Suprapubic skin (tissue), 4 donors: Measurements from ENCODE around the gene C1orf21. TPM values are rescaled to one million over a fixed set of nuclear protein-coding genes. Genes with fewer than 3 reads are reported as not detected.

Experiments used
- DNase-seq, 2 donors: peaks; one replicate each; pipeline ENCODE4 v3.0.0-alpha.2; 2019; ENCODE audit warnings: low spot score in 2 of 2
- H3K27ac ChIP-seq: fragments of 200-600 bp; sonication (generic); one replicate; pipeline ENCODE4 v1.5.1; 2019
- H3K27me3 ChIP-seq: fragments of 200-600 bp; sonication (generic); one replicate; pipeline ENCODE4 v1.5.1; 2019
- H3K36me3 ChIP-seq: fragments of 200-600 bp; sonication (generic); one replicate; pipeline ENCODE4 v1.5.1; 2019
- H3K4me1 ChIP-seq: fragments of 200-600 bp; sonication (generic); one replicate; pipeline ENCODE4 v1.5.1; 2019
- H3K4me3 ChIP-seq: fragments of 200-600 bp; sonication (generic); one replicate; pipeline ENCODE4 v1.5.1; 2019; ENCODE audit warnings: mild to moderate bottlenecking
- H3K9me3 ChIP-seq: fragments of 200-600 bp; sonication (generic); one replicate; pipeline ENCODE4 v1.5.1; 2019
- CTCF ChIP-seq, 2 donors: fragments of 200-600 bp in 1 of 2; fragments of 450-650 bp in 1 of 2; sonication (generic) in 1 of 2; IDR thresholded peaks; one replicate each; pipeline ENCODE4 v1.5.1; 2016 to 2019; ENCODE audit warnings: antibody characterized with exemption in 2 of 2, mild to moderate bottlenecking in 1 of 2, moderate library complexity in 1 of 2
- EP300 ChIP-seq: sonication (generic); formaldehyde crosslinking; IDR thresholded peaks from one replicate; pipeline ENCODE4 v1.6.1; 2017; ENCODE audit warnings: antibody characterized with exemption
- POLR2A ChIP-seq, 2 donors: fragments of 450-650 bp; IDR thresholded peaks; one replicate each; pipeline ENCODE4 v1.6.1; 2017; ENCODE audit warnings: antibody characterized with exemption in 2 of 2, mild to moderate bottlenecking in 2 of 2, moderate library complexity in 2 of 2
- POLR2AphosphoS5 ChIP-seq, 3 donors: sonication (generic); formaldehyde crosslinking; IDR thresholded peaks; one replicate each; pipeline ENCODE4 v1.6.1; 2017; ENCODE audit warnings: antibody characterized with exemption in 3 of 3
- WGBS: methylation state at CpG from one replicate; pipeline ENCODE4 v1.1.5; 2018; 5-methylcytosine and 5-hydroxymethylcytosine counted together
- total RNA-seq, 4 donors: library from RNA; depleted of rRNA; stranded (reverse); fragments of >200 nt; gene quantifications; one replicate each; pipeline ENCODE4 v1.1.0, GENCODE V29; 2016

Gene C1orf21
- total RNA-seq, 4 donors from 2014 or later = 73.0 to 95.7 (median 79.2) TPM

- no peaks in the 10 kb centered on the region for H3K9me3 ChIP-seq
- no peak for DNase-seq
- no peak overlapping the region for H3K27ac ChIP-seq
- no peak overlapping the region for H3K4me3 ChIP-seq
- peaks cover 24% of the 10 kb centered on the region for H3K4me1 ChIP-seq
- 85% methylated on average over 1 of the region's 1 CpG for WGBS
- H3K36me3 ChIP-seq = no peaks in the 10 kb centered on the region
- H3K27me3 ChIP-seq = no peaks in the 10 kb centered on the region
- TF ChIP-seq CTCF (IDR thresholded peaks at IDR 0.05) (no peak), POLR2A (IDR thresholded peaks at IDR 0.05) (no peak)
These were observed 247.5 kb downstream of the C1orf21 start for GRCh38 chr1:184634296-184634695.

DNA sequence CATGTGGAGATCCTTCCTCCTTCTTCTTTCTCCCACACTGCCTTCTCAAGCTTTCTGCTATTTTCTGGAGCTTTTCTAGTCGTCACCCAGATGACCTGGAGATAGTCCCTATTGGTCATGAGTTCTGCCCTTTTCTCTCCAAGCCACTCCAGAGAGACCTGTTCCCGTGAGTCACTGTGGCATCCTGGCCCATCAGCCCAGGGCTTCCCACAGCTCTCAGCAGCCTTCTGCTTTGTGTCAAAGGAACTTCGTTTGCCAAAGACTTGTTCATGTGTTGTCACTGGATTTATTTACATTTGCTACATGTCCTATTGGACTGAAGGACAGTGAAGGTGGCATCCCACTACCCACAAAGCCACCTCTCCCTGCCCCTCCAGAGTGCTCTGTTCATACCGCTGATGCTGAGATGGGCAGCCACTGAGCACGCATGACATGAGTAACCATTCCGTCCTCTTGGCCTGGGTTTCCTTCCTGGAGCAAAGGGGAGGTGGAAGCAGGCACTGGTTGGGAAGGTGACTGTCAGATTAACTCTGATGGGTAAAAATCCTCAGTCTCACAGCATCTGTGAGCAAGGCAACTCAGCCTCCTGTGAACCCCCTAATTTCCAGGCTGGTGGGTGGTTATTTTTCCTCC, 248.6 kb downstream of the C1orf21 start:
- Histone ChIP-seq H3K4me3 (no peak overlapping the region), H3K9me3 (no peaks in the 10 kb centered on the region), H3K4me1 (peaks cover 17% of the 10 kb centered on the region), H3K27me3 (no peaks in the 10 kb centered on the region), H3K27ac (peak overlapping the region; percentile 22), H3K36me3 (no peaks in the 10 kb centered on the region)
- 59% methylated on average over 6 of the region's 6 CpGs for WGBS
- no peak for DNase-seq
- TF ChIP-seq CTCF (IDR thresholded peaks at IDR 0.05) (no peak), EP300 (no peak), POLR2A (IDR thresholded peaks at IDR 0.05) (no peak), POLR2AphosphoS5 (IDR thresholded peaks at IDR 0.05) (peak in 1 of 3 donors; percentile 10)

DNA sequence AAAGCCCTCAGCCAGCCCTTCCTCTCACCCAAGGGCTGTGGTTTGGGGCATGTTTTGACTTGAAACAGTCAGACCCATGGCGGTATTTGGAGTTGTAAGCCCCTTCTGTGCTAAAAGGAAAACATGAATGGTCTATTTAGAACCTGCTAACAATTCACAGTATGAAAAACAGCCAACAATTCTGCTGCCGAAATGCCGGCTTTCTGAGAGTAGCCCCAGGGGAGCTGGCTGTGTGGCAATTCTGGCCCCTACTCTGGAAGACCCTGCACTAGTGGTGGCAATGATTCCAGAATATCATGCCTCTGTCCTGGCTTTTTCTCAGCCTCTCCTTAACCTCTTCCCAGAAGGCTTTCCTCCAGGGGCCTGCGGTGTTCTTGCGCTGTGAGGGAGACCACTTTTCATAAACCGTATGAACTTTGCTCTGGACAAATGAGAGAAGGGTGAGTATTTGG, 249.2 kb downstream of the C1orf21 start:
- TF ChIP-seq EP300 = no peak
- no peak for TF ChIP-seq POLR2AphosphoS5 (IDR thresholded peaks at IDR 0.05)
- TF ChIP-seq POLR2A (IDR thresholded peaks at IDR 0.05) = no peak
- no peak for TF ChIP-seq CTCF (IDR thresholded peaks at IDR 0.05)
- no peaks in the 10 kb centered on the region for H3K27me3 ChIP-seq
- no peaks in the 10 kb centered on the region for H3K36me3 ChIP-seq
- peaks cover 12% of the 10 kb centered on the region for H3K4me1 ChIP-seq
- WGBS = 80% methylated on average over 4 of the region's 6 CpGs
- H3K4me3 ChIP-seq = no peak overlapping the region
- H3K9me3 ChIP-seq = no peaks in the 10 kb centered on the region
- no peak for DNase-seq
- H3K27ac ChIP-seq = peak overlapping the region; percentile 22

DNA sequence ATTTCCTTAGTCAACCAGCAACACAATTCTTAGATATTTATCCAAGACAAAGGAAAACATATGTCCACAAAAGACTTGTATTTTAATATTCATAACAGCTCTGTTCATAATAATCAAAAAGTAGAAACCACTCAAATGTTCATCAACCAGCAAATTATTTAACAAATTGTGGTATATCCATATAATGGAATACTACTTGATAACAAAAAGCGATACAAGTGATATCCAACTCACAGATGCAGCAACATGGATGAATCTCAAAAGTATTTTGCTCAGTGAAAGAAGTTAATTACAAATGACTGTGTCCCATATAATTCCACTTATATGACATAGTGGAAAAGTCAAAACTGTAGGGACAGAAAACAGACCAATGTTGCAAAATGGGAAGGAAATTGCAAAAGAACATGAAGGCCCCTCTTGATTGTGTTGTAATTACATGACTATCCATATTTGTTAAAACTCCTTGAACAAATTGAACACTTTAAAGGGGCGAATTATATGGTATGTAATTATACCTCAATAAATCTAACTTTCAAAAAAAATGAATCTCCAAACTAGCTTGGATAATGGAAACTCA, 250.9 kb downstream of the C1orf21 start:
- H3K36me3 ChIP-seq = no peaks in the 10 kb centered on the region
- TF ChIP-seq POLR2AphosphoS5 (IDR thresholded peaks at IDR 0.05) = no peak
- no peak for TF ChIP-seq EP300
- TF ChIP-seq POLR2A (IDR thresholded peaks at IDR 0.05) = no peak
- TF ChIP-seq CTCF (IDR thresholded peaks at IDR 0.05) = no peak
- H3K9me3 ChIP-seq = no peaks in the 10 kb centered on the region
- no peak for DNase-seq
- H3K4me1 ChIP-seq = peaks cover 12% of the 10 kb centered on the region
- no peak overlapping the region for H3K27ac ChIP-seq
- H3K27me3 ChIP-seq = no peaks in the 10 kb centered on the region
- WGBS = 95% methylated on average over 2 of the region's 2 CpGs
- no peak overlapping the region for H3K4me3 ChIP-seq

- H3K27ac ChIP-seq = no peak overlapping the region
- no peak for TF ChIP-seq EP300
- no peak for TF ChIP-seq CTCF (IDR thresholded peaks at IDR 0.05)
- TF ChIP-seq POLR2AphosphoS5 (IDR thresholded peaks at IDR 0.05) = no peak
- TF ChIP-seq POLR2A (IDR thresholded peaks at IDR 0.05) = no peak
- H3K4me3 ChIP-seq = no peak overlapping the region
- no peaks in the 10 kb centered on the region for H3K27me3 ChIP-seq
- H3K4me1 ChIP-seq = peaks cover 12% of the 10 kb centered on the region
- 84% methylated on average over 2 of the region's 2 CpGs for WGBS
- no peaks in the 10 kb centered on the region for H3K9me3 ChIP-seq
- H3K36me3 ChIP-seq = no peaks in the 10 kb centered on the region
- no peak for DNase-seq
These were observed 252.4 kb downstream of the C1orf21 start for GRCh38 chr1:184639205-184639604.
